Liver (tissue), 9 donors: ENCODE measurements around the gene NOC4L. TPM values are rescaled to one million over a fixed set of nuclear protein-coding genes. Genes with fewer than 3 reads are reported as not detected.

ENCODE experiments used
- DNase-seq: peaks from one replicate; pipeline ENCODE4 v3.0.0-alpha.2; 2017; ENCODE audit warnings: low spot score
- H3K27ac ChIP-seq, 2 donors: one replicate each; pipeline ENCODE4 v1.7.0; 2013; ENCODE audit warnings: inconsistent platforms in 2 of 2, low read length in 2 of 2, control low read depth in 1 of 2, low read depth in 1 of 2, mild to moderate bottlenecking in 1 of 2
- H3K27me3 ChIP-seq, 4 donors: one replicate each; pipeline versions ENCODE4 v1.6.1 to v1.7.0; 2013; ENCODE audit warnings: low read length in 3 of 4, inconsistent platforms in 1 of 4, mild to moderate bottlenecking in 1 of 4, moderate library complexity in 1 of 4; ENCODE audit not compliant: control insufficient read depth in 4 of 4, insufficient read depth in 4 of 4
- H3K36me3 ChIP-seq, 4 donors: one replicate each; pipeline versions ENCODE4 v1.6.1 to v1.7.0; 2013; ENCODE audit warnings: low read length in 3 of 4, mild to moderate bottlenecking in 3 of 4, low read depth in 1 of 4, moderate library complexity in 1 of 4; ENCODE audit not compliant: control insufficient read depth in 4 of 4, insufficient read depth in 3 of 4
- H3K4me1 ChIP-seq, 4 donors: one replicate each; pipeline versions ENCODE4 v1.6.1 to v1.7.0; 2013; ENCODE audit warnings: low read length in 3 of 4, mild to moderate bottlenecking in 3 of 4, moderate library complexity in 1 of 4; ENCODE audit not compliant: control insufficient read depth in 4 of 4, insufficient read depth in 4 of 4
- H3K4me3 ChIP-seq, 3 donors: one replicate each; pipeline versions ENCODE4 v1.6.1 to v1.7.0; 2013; ENCODE audit warnings: low read length in 3 of 3, control low read depth in 1 of 3, low read depth in 1 of 3, mild to moderate bottlenecking in 1 of 3
- H3K9ac ChIP-seq, 2 donors: one replicate each; pipeline ENCODE4 v1.7.0; 2013; ENCODE audit warnings: low read length in 2 of 2, mild to moderate bottlenecking in 2 of 2, moderate library complexity in 2 of 2, control low read depth in 1 of 2, low read depth in 1 of 2
- H3K9me3 ChIP-seq, 4 donors: one replicate each; pipeline versions ENCODE4 v1.6.1 to v1.7.0; 2013; ENCODE audit warnings: low read length in 3 of 4; ENCODE audit not compliant: control insufficient read depth in 4 of 4
- CTCF ChIP-seq: fragments of 150-350 bp; IDR thresholded peaks from 2 replicates; pipeline ENCODE4 v1.5.1; 2017; ENCODE audit warnings: improper control_type of control experiment, low read depth, low read length; ENCODE audit not compliant: missing input control
- FOXA1 ChIP-seq: IDR thresholded peaks from 2 replicates; pipeline ENCODE4 v1.6.1; 2016; ENCODE audit warnings: antibody characterized with exemption
- FOXA2 ChIP-seq: IDR thresholded peaks from 2 replicates; pipeline ENCODE4 v1.6.1; 2016; ENCODE audit warnings: antibody characterized with exemption
- HNF4A ChIP-seq, 2 donors: conservative IDR thresholded peaks; 2 replicates each; pipeline ENCODE4 v1.6.1; 2016; ENCODE audit warnings: antibody characterized with exemption in 2 of 2, mild to moderate bottlenecking in 2 of 2
- HNF4G ChIP-seq: IDR thresholded peaks from 2 replicates; pipeline ENCODE4 v1.6.1; 2016; ENCODE audit warnings: antibody characterized with exemption
- MAX ChIP-seq: IDR thresholded peaks from 2 replicates; pipeline ENCODE4 v1.6.1; 2016; ENCODE audit warnings: antibody characterized with exemption
- NR2F2 ChIP-seq: IDR thresholded peaks from 2 replicates; pipeline ENCODE4 v1.6.1; 2016; ENCODE audit warnings: antibody characterized with exemption
- RAD21 ChIP-seq, 2 donors: IDR thresholded peaks; 2 replicates each; pipeline ENCODE4 v1.6.1; 2016; ENCODE audit warnings: antibody characterized with exemption in 2 of 2, mild to moderate bottlenecking in 2 of 2
- RXRA ChIP-seq, 2 donors: IDR thresholded peaks; 2 replicates each; pipeline ENCODE4 v1.6.1; 2017 to 2018; ENCODE audit warnings: antibody characterized with exemption in 2 of 2, mild to moderate bottlenecking in 1 of 2
- SP1 ChIP-seq: IDR thresholded peaks from 2 replicates; pipeline ENCODE4 v1.6.1; 2018; ENCODE audit warnings: antibody characterized with exemption, mild to moderate bottlenecking
- TAF1 ChIP-seq: conservative IDR thresholded peaks from 2 replicates; pipeline ENCODE4 v1.6.1; 2016; ENCODE audit warnings: antibody characterized with exemption, mild to moderate bottlenecking
- YY1 ChIP-seq: IDR thresholded peaks from 2 replicates; pipeline ENCODE4 v1.6.1; 2016; ENCODE audit warnings: antibody characterized with exemption, mild to moderate bottlenecking
- WGBS: extraction: QIAGEN DNeasy Blood & Tissue Kit; methylation state at CpG from one replicate; pipeline ENCODE4 v1.1.7; 2013; 5-methylcytosine and 5-hydroxymethylcytosine counted together
- polyA plus RNA-seq, 2 donors: library from polyadenylated mRNA; stranded (reverse) in 1 of 2; unstranded in 1 of 2; fragments of 200-250 nt in 1 of 2; fragments of >200 nt in 1 of 2; fragmentation: Nextera tagmentation in 1 of 2; extraction: Ambion mirVana in 1 of 2; gene quantifications; one replicate each; pipeline versions ENCODE4 v1.2.1 to v1.2.3, GENCODE V29; 2013 to 2015
- total RNA-seq, 2 donors: library from RNA; depleted of rRNA; stranded (reverse); fragments of >200 nt; gene quantifications; one replicate each; pipeline ENCODE4 v1.2.3, GENCODE V29; 2014
- TF ChIP-seq, protein P1 (sequence below): IDR thresholded peaks from 2 replicates; pipeline ENCODE4 v1.6.1; 2016; ENCODE audit warnings: antibody characterized with exemption
- TF ChIP-seq, protein P2 (sequence below): IDR thresholded peaks from 2 replicates; pipeline ENCODE4 v1.6.1; 2016; ENCODE audit warnings: antibody characterized with exemption
- donor health status: healthy.
- donor health status: healthy.
- donor health status: healthy.
- donor health status: healthy.
- donor health status: healthy.

Gene NOC4L
- total and polyA plus RNA-seq, 4 donors: 6.4 to 11.6 (median 8.4) TPM

GRCh38 chr12:132106921-132107320, 37.3 kb upstream of the NOC4L start (continued):
- TF ChIP-seq CTCF (no peak), FOXA2 (no peak), MAX (no peak)

- Histone ChIP-seq H3K36me3 (peaks cover 7 to 18% (median 13%) of the 10 kb centered on the region in 4 donors), H3K27ac (no peak overlapping the region)
- WGBS: 89% methylated on average over 16 of the region's 16 CpGs
Measured at GRCh38 chr12:132108211-132108832, 35.9 kb upstream of the NOC4L start.

More at GRCh38 chr12:132108211-132108832, 35.9 kb upstream of the NOC4L start:
- H3K9me3 ChIP-seq: no peaks in the 10 kb centered on the region
- no peak overlapping the region for H3K9ac ChIP-seq
- H3K4me3 ChIP-seq: no peak overlapping the region
- H3K4me1 ChIP-seq: no peaks in the 10 kb centered on the region
- TF ChIP-seq MAX (no peak), YY1 (no peak), RXRA (IDR thresholded peaks at IDR 0.05) (no peak), SP1 (no peak), FOXA1 (no peak), FOXA2 (no peak), RAD21 (IDR thresholded peaks at IDR 0.05) (no peak), NR2F2 (no peak), HNF4G (no peak), CTCF (no peak), TAF1 (no peak), HNF4A (conservative IDR thresholded peaks at IDR 0.05) (no peak)
- TF ChIP-seq, protein P1, sequence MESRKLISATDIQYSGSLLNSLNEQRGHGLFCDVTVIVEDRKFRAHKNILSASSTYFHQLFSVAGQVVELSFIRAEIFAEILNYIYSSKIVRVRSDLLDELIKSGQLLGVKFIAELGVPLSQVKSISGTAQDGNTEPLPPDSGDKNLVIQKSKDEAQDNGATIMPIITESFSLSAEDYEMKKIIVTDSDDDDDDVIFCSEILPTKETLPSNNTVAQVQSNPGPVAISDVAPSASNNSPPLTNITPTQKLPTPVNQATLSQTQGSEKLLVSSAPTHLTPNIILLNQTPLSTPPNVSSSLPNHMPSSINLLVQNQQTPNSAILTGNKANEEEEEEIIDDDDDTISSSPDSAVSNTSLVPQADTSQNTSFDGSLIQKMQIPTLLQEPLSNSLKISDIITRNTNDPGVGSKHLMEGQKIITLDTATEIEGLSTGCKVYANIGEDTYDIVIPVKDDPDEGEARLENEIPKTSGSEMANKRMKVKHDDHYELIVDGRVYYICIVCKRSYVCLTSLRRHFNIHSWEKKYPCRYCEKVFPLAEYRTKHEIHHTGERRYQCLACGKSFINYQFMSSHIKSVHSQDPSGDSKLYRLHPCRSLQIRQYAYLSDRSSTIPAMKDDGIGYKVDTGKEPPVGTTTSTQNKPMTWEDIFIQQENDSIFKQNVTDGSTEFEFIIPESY: no peak
- TF ChIP-seq, protein P2, sequence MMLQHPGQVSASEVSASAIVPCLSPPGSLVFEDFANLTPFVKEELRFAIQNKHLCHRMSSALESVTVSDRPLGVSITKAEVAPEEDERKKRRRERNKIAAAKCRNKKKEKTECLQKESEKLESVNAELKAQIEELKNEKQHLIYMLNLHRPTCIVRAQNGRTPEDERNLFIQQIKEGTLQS: no peak
- no peak for DNase-seq
- no peaks in the 10 kb centered on the region for H3K27me3 ChIP-seq
